ENCODE data around the gene LARP4B. TPM values are rescaled to one million over a fixed set of nuclear protein-coding genes. Genes with fewer than 3 reads are reported as not detected.

The LARP4B gene
- total and polyA plus RNA-seq, 2 of the 13 experiments (the other 11 are each of a cell fraction or from before 2014, with no cell fraction given): 19.5 to 30.2 TPM

DNA sequence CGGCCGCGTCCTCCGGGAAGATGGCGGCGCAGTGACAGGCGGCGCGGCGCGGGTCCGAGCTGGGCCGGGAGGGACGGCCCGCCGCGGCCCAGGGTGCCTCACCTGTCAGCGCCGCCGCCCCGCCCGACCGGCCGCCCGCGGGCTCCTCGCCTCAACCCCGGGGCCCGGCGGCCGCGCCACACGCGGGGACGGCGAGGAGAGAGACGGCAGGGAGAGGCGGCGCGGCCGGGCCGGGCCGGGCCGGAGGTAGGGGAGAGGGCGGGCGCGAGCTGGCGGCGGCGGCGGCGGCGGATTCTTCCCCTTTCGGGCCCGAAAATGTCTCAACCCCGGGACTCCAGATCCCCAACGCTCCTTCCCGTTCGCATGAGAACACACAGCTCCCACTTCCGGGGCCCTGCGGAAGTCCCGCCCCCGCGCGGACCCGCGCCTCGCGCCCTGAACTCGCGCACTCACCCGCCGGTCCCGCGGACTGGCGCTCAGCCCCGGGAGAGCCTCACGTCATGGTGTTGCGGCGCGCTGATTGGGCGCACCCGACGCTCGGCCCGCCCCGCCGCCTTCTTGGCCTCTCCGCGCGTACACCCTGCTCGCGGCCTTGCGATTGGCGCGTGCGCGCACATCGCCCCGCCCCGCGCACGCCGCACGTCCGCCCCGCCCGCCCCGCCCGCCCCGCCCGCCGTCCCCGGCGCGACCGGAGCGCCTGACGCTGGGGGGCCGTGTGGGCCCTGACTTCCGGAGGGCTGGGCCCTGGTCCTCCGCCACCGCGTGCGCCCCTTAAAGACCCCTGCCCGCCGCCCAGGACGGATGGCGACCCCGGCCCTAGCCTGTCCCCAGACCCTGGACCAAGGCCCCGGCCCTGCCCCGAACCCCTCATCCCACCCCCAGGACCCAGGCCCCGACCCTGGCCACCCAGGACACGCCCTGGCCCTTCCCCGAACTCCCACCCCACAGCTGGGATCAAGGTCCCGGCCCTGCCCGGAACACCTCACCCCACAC is at the start of gene LARP4B (continued):
- TF ChIP-seq SALL1 (CRISPR knock-in tag; IDR thresholded peaks at IDR 0.05): peak; percentile 64
- no peak for TF ChIP-seq ZNF678 (CRISPR knock-in tag; IDR thresholded peaks at IDR 0.05)
- no peak for TF ChIP-seq NCOA2 (CRISPR knock-in tag; IDR thresholded peaks at IDR 0.05)
- peak; percentile 87 for TF ChIP-seq SAP130 (CRISPR knock-in tag; IDR thresholded peaks at IDR 0.05; ENCODE audit: low read depth)
- TF ChIP-seq CCAR2 (optimal IDR thresholded peaks at IDR 0.05; ENCODE audit: low read depth, low read length): no peak
- no peak for TF ChIP-seq ZSCAN31 (CRISPR knock-in tag; IDR thresholded peaks at IDR 0.05; ENCODE audit: low read depth)
- TF ChIP-seq ZNF205 (CRISPR knock-in tag; IDR thresholded peaks at IDR 0.05): peak; percentile 33; the same call in 1 of the 2 replicates
- TF ChIP-seq ZNF501 (CRISPR knock-in tag; IDR thresholded peaks at IDR 0.05): 0 out of 2 replicates have a peak, but pooled peaks have one; percentile 24
- TF ChIP-seq HMGXB4 (CRISPR knock-in tag; IDR thresholded peaks at IDR 0.05; ENCODE audit: borderline replicate concordance in 1 of 2, low read depth in 1 of 2): peak in 1 of 2 experiments; percentile 12; a peak in 2 of 4 replicates
- TF ChIP-seq, protein P1, sequence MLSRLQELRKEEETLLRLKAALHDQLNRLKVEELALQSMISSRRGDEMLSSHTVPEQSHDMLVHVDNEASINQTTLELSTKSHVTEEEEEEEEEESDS (CRISPR knock-in tag; IDR thresholded peaks at IDR 0.05; ENCODE audit: borderline replicate concordance): no peak
- TF ChIP-seq, protein P2, sequence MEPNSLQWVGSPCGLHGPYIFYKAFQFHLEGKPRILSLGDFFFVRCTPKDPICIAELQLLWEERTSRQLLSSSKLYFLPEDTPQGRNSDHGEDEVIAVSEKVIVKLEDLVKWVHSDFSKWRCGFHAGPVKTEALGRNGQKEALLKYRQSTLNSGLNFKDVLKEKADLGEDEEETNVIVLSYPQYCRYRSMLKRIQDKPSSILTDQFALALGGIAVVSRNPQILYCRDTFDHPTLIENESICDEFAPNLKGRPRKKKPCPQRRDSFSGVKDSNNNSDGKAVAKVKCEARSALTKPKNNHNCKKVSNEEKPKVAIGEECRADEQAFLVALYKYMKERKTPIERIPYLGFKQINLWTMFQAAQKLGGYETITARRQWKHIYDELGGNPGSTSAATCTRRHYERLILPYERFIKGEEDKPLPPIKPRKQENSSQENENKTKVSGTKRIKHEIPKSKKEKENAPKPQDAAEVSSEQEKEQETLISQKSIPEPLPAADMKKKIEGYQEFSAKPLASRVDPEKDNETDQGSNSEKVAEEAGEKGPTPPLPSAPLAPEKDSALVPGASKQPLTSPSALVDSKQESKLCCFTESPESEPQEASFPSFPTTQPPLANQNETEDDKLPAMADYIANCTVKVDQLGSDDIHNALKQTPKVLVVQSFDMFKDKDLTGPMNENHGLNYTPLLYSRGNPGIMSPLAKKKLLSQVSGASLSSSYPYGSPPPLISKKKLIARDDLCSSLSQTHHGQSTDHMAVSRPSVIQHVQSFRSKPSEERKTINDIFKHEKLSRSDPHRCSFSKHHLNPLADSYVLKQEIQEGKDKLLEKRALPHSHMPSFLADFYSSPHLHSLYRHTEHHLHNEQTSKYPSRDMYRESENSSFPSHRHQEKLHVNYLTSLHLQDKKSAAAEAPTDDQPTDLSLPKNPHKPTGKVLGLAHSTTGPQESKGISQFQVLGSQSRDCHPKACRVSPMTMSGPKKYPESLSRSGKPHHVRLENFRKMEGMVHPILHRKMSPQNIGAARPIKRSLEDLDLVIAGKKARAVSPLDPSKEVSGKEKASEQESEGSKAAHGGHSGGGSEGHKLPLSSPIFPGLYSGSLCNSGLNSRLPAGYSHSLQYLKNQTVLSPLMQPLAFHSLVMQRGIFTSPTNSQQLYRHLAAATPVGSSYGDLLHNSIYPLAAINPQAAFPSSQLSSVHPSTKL (CRISPR knock-in tag; IDR thresholded peaks at IDR 0.05): no peak
- TF ChIP-seq GMEB1 (CRISPR knock-in tag; IDR thresholded peaks at IDR 0.05; ENCODE audit: borderline replicate concordance): peak; percentile 91
- TF ChIP-seq TCF7L2 (IDR thresholded peaks at IDR 0.05; ENCODE audit: low read depth, low read length): no peak
- 0 out of 2 replicates have a peak, but pooled peaks have one; percentile 19 for TF ChIP-seq ZSCAN21 (CRISPR knock-in tag; IDR thresholded peaks at IDR 0.05; ENCODE audit: borderline replicate concordance)
- TF ChIP-seq NKX3-1 (CRISPR knock-in tag; IDR thresholded peaks at IDR 0.05): no peak
- TF ChIP-seq, protein P3, sequence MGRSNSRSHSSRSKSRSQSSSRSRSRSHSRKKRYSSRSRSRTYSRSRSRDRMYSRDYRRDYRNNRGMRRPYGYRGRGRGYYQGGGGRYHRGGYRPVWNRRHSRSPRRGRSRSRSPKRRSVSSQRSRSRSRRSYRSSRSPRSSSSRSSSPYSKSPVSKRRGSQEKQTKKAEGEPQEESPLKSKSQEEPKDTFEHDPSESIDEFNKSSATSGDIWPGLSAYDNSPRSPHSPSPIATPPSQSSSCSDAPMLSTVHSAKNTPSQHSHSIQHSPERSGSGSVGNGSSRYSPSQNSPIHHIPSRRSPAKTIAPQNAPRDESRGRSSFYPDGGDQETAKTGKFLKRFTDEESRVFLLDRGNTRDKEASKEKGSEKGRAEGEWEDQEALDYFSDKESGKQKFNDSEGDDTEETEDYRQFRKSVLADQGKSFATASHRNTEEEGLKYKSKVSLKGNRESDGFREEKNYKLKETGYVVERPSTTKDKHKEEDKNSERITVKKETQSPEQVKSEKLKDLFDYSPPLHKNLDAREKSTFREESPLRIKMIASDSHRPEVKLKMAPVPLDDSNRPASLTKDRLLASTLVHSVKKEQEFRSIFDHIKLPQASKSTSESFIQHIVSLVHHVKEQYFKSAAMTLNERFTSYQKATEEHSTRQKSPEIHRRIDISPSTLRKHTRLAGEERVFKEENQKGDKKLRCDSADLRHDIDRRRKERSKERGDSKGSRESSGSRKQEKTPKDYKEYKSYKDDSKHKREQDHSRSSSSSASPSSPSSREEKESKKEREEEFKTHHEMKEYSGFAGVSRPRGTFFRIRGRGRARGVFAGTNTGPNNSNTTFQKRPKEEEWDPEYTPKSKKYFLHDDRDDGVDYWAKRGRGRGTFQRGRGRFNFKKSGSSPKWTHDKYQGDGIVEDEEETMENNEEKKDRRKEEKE (IDR thresholded peaks at IDR 0.05): no peak
- peak; percentile 11; the same call in 1 of the 2 replicates for TF ChIP-seq MED1 (CRISPR knock-in tag; IDR thresholded peaks at IDR 0.05)
- no peak for TF ChIP-seq MIXL1 (CRISPR knock-in tag; IDR thresholded peaks at IDR 0.05)
